Measurements from ENCODE around the gene SHC4.
A peak's percentile ranks its signal among the peaks of the same experiment; 100 is the strongest.

SHC4 gene

GRCh38 chr15:48945386-48945785, 18.3 kb downstream of the SHC4 start:
- TF ChIP-seq CTCF (IDR thresholded peaks at IDR 0.05; ENCODE audit: low read depth, low read length, missing control alignments), result no peak
- DNase-seq (ENCODE audit: extremely low read depth, low read depth), result no peak
- H3K4me3 ChIP-seq (replicated peaks; ENCODE audit: low read depth, low read length), result no peak overlapping the region

GRCh38 chr15:48941904-48942303, 21.8 kb downstream of the SHC4 start:
- no peak for DNase-seq (ENCODE audit: extremely low read depth, low read depth)
- H3K4me3 ChIP-seq (replicated peaks; ENCODE audit: low read depth, low read length), result no peak overlapping the region
- no peak for TF ChIP-seq CTCF (IDR thresholded peaks at IDR 0.05; ENCODE audit: low read depth, low read length, missing control alignments)

- H3K4me3 ChIP-seq (replicated peaks; ENCODE audit: low read depth, low read length), result no peak overlapping the region
- peak; percentile 96 for DNase-seq (ENCODE audit: extremely low read depth, low read depth)
- no peak for TF ChIP-seq CTCF (IDR thresholded peaks at IDR 0.05; ENCODE audit: low read depth, low read length, missing control alignments)
Observed at GRCh38 chr15:48940508-48940907, 23.2 kb downstream of the SHC4 start.

GRCh38 chr15:48939648-48940047, 24.1 kb downstream of the SHC4 start:
- H3K4me3 ChIP-seq (replicated peaks; ENCODE audit: low read depth, low read length), result no peak overlapping the region
- no peak for TF ChIP-seq CTCF (IDR thresholded peaks at IDR 0.05; ENCODE audit: low read depth, low read length, missing control alignments)
- peak; percentile 91 for DNase-seq (ENCODE audit: extremely low read depth, low read depth)

GRCh38 chr15:48937886-48938285, 25.8 kb downstream of the SHC4 start:
- no peak for DNase-seq (ENCODE audit: extremely low read depth, low read depth)
- no peak for TF ChIP-seq CTCF (IDR thresholded peaks at IDR 0.05; ENCODE audit: low read depth, low read length, missing control alignments)
- H3K4me3 ChIP-seq (replicated peaks; ENCODE audit: low read depth, low read length), result no peak overlapping the region

GRCh38 chr15:48936666-48937065, 27.1 kb downstream of the SHC4 start:
- no peak for DNase-seq (ENCODE audit: extremely low read depth, low read depth)
- TF ChIP-seq CTCF (IDR thresholded peaks at IDR 0.05; ENCODE audit: low read depth, low read length, missing control alignments), result no peak
- no peak overlapping the region for H3K4me3 ChIP-seq (replicated peaks; ENCODE audit: low read depth, low read length)

GRCh38 chr15:48935236-48935635, 28.5 kb downstream of the SHC4 start:
- TF ChIP-seq CTCF (IDR thresholded peaks at IDR 0.05; ENCODE audit: low read depth, low read length, missing control alignments), result no peak
- no peak for DNase-seq (ENCODE audit: extremely low read depth, low read depth)
- no peak overlapping the region for H3K4me3 ChIP-seq (replicated peaks; ENCODE audit: low read depth, low read length)

All from HFF-Myc (cell line).